GM18511 (cell line): ENCODE results near the gene CRACDL.
"Not testable (repeated sequence)": the region's sequence is repeated elsewhere in the genome, so short reads cannot be mapped to it uniquely, and the experiment has no call there.

ENCODE experiments used
- ATAC-seq: cut with Tn5 transposase; IDR thresholded peaks from one replicate; pipeline ENCODE4 v1.9.1; 2021; ENCODE audit warnings: mild to moderate bottlenecking, moderate library complexity; ENCODE audit not compliant: unreplicated experiment

Gene CRACDL

DNA sequence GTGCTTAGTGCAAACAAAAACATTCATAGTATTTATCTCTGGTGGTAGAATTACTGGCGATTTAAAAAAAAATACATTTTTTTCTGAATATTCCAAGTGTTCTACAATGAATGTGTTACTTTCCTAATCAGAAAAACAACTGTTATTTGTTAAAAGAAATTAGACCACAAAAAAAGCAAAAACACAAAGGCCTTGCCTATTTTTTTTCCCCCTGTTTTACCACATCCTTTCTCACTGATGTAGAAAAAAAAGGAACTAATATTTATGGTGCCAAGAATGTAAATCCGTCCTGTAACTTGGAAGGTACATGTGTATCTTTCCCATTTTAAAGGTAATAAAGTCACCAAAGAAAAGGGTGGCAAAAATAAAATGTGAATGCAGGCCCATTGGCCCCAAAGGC lies 176.7 kb downstream of the CRACDL start:
- no peak for ATAC-seq

DNA sequence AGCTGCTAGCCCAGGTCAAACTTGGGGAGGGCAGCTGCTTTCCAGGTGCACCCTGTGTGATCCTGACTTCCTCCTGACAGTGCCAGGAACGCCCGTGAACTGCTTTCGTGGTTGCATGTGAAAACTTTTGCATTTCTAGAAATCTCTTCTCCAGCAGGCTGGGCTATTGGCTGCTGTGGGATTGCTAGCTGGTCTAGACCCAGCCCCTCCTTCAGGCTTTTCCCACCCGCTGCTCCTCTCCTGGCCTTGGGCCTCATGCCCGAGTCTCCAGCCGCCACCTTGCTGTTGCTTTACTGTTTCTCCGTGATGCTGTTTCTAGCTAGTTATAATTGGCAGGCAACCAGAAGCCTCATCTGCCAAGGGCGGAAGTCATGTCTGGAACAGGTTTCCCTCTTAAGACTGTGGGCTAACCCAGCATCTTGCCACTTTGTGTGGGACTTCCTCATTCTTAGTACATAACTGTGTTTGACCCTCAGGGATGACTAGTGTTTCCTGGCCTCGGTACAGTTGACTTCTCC lies 178.1 kb downstream of the CRACDL start:
- ATAC-seq: peak; percentile 95

DNA sequence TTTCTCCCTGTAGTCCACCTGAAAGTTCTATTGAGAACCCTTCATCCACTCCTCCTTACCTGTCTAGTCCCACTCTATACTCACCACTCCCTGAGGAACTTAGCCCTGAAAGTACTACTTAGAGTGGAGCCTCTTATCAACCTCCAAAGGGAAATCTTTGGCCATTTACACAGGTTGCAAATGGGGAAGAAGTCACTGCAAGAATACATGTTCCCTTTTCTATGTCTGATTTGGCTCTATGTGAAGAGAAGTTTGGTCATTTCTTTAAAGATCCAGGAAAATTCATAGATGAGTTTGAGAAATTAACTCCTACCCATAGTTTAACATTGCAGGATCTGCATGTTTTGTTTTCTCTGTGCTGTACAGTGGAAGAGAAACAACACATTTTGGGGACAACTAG lies 182.2 kb downstream of the CRACDL start:
- ATAC-seq: no peak

DNA sequence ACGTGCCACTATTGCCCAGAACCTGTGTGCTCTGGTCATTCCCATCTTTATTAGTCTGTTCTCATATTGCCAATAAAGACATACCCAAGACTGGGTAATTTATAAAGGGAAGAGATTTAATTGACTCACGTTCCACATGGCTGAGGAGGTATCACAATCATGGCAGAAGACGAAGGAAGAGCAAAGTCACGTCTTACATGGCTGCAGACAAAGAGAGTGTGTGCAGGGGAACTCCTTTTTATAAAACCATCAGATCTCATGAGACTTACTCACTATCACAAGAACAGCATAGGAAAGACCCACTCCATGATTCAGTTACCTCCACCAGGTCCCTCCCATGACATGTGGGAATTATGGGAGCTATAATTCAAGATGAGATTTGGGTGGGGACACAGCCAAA lies 183.3 kb downstream of the CRACDL start:
- not testable (repeated sequence) for ATAC-seq

DNA sequence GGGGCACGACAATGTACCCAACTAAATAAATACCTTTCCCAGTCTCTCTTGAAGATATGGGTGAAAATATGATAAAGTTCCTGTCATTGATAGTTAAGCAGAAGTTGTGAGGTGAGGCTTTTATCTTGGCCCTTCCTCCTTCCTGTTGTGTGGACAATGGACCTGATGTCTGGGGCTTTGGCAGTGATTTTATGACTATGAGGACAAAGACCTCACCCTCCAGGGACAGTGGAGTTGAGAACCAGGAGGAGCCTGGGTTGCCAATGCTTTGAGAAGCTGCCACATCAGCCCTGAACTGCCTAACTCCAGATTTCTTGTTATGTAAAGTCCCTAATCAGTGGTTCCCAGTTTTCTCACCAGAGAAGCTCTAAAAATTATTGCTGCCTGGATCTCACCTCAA lies 184.3 kb downstream of the CRACDL start:
- ATAC-seq: no peak

DNA sequence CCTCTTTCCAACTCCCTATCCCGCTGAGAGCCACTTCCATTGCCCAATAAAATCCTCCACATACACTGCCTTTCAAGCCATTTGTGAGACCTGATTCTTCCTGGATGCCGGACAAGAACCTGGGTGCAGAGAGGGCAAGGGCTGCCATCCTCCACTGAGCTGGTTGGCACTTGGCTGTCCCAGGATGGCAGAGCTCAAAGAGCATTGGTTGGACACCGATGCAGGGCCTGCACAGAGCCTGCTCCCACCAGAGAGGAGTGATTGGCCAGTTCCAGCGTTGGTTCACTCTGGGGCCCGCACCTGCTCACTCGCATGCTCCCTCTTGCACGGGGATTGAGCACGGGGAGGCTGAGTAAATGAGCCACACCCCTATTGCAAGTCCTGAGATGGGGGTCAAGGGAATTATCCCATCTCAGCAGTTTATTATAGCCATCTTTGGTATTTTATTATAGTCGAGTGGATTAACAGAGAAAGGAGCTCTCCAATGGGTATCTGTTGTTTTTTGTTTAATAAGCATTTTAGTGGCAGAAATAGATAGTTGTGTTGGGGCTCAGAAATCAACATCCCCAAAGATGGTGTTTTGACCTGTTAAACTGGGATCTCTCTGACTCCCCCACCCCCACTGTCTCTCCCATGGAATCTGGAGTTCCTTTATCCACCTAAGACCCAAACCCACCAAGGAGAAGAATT lies 185.3 kb downstream of the CRACDL start:
- no peak for ATAC-seq

DNA sequence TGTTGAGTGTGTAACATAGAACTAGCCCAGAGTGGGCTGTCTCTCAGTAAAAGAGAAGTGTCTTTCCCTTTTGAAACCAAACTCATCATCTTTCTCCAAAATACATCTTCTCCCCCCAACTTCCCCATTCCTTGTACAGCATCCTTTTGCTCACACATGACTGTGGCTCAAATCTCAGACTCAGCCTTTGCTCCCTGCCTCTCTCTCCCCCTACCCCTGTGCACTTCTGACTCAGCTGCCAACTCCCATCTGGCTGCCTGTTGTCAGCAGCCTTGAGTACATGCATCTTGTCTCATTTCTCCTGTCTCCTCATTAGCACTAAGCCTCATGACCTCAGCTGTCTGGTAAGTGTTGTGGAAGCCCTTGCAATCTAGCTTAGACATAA lies 187.0 kb downstream of the CRACDL start:
- no peak for ATAC-seq

DNA sequence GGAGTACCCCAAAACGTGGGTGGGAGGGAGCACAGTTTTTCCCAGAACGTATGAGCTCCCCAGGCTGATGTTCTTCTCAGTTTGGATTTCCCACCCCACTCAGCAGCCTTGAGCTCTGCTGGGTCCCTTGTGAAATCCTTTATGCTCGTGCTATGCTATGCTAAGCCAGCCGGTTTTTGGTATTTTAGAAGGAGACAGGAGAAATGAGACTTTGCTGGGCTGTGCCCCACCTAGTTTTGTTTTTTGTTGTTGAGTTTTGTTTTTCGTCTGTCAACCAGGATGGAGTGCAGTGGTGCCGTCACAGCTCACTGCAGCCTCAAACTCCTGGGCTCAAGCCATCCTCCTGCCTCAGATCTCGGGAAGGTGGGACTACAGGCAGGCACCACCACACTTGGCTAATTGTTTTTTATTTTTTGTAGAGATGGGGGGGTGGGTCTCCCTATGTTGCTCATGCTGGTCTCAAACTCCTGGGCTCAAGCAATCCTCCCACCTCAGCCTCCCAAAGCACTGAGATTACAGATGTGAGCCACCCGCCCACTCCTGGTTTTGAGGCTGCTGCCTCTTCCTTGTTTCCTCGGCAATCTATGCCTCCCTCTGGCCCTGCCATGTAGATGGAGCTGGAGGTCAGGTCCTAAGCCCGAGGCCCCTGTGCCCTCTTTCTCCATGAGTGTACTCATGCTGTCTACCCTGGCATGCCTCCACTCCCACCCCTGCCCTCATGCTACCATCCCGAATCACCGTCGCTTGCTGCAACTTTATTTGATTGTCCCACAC lies 187.5 kb downstream of the CRACDL start:
- no peak for ATAC-seq

DNA sequence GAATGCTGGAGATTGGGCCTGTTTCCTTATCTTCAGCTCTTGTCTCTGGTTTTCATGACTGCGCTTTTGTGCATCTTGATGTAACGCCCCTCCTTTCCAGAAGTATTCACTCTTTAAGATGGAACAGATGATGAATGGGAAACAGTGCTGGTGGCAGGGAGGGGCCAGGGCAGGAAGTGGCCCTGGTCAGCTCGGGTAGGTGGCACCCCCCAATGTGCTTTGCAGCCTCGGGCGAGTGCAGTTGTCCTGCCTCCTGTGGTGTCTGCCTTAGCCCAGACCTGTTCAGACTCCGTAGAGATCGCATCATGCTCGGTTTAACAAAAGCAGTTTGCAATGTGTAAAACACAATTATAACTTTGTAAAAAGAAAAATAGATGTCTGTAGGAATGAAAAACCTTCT lies 188.1 kb downstream of the CRACDL start:
- no peak for ATAC-seq

DNA sequence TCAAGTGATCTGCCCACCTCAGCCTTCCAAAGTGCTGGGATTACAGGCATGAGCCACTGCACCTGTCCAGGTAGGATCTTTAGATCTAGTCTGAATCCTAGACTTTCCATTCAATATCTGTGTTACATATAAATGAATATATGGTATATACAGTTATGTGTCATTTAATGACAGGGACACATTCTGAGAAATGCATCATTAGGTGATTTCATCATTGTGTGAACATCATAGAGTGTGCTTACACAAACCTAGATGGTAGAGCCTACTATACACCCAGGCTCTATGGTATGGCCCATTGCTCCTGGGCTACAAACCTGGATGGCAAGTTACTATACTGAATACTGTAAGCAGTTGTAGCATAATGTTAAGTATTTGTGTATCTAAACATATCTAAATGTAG lies 189.6 kb downstream of the CRACDL start:
- no peak for ATAC-seq

DNA sequence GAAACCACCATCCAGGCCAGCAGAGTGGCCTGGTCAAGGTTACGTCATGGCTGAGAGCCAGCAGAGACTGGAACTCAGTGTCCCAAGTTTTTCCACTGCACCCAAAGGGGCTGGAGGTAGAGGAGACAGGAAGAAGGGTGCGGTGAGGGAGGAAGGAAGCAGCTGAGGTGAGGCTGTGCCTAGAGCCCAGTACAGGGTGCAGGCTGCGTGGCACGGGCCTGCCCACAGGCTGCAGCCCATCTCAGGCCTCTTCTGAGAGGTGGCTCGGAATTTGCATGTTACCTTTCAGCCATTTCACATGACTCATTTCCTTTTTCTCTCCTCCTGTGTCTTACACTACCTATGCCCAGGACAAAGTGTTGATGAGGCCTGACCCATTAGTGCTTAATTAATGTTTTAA lies 191.4 kb downstream of the CRACDL start:
- ATAC-seq: no peak
